Measurements from ENCODE around the gene GPRC5C.

GRCh38 chr17:74450231-74450630 is 18.3 kb downstream of the GPRC5C start:
- TF ChIP-seq, protein P1, sequence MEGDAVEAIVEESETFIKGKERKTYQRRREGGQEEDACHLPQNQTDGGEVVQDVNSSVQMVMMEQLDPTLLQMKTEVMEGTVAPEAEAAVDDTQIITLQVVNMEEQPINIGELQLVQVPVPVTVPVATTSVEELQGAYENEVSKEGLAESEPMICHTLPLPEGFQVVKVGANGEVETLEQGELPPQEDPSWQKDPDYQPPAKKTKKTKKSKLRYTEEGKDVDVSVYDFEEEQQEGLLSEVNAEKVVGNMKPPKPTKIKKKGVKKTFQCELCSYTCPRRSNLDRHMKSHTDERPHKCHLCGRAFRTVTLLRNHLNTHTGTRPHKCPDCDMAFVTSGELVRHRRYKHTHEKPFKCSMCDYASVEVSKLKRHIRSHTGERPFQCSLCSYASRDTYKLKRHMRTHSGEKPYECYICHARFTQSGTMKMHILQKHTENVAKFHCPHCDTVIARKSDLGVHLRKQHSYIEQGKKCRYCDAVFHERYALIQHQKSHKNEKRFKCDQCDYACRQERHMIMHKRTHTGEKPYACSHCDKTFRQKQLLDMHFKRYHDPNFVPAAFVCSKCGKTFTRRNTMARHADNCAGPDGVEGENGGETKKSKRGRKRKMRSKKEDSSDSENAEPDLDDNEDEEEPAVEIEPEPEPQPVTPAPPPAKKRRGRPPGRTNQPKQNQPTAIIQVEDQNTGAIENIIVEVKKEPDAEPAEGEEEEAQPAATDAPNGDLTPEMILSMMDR (IDR thresholded peaks at IDR 0.05; ENCODE audit: low read depth, low read length, missing input control): no peak
- TF ChIP-seq RXRA (IDR thresholded peaks at IDR 0.05) (no peak), FOXA1 (IDR thresholded peaks at IDR 0.05) (no peak), ATF3 (IDR thresholded peaks at IDR 0.05) (no peak)
- TF ChIP-seq, protein P2, sequence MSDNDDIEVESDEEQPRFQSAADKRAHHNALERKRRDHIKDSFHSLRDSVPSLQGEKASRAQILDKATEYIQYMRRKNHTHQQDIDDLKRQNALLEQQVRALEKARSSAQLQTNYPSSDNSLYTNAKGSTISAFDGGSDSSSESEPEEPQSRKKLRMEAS (IDR thresholded peaks at IDR 0.05): no peak
- TF ChIP-seq, protein P3, sequence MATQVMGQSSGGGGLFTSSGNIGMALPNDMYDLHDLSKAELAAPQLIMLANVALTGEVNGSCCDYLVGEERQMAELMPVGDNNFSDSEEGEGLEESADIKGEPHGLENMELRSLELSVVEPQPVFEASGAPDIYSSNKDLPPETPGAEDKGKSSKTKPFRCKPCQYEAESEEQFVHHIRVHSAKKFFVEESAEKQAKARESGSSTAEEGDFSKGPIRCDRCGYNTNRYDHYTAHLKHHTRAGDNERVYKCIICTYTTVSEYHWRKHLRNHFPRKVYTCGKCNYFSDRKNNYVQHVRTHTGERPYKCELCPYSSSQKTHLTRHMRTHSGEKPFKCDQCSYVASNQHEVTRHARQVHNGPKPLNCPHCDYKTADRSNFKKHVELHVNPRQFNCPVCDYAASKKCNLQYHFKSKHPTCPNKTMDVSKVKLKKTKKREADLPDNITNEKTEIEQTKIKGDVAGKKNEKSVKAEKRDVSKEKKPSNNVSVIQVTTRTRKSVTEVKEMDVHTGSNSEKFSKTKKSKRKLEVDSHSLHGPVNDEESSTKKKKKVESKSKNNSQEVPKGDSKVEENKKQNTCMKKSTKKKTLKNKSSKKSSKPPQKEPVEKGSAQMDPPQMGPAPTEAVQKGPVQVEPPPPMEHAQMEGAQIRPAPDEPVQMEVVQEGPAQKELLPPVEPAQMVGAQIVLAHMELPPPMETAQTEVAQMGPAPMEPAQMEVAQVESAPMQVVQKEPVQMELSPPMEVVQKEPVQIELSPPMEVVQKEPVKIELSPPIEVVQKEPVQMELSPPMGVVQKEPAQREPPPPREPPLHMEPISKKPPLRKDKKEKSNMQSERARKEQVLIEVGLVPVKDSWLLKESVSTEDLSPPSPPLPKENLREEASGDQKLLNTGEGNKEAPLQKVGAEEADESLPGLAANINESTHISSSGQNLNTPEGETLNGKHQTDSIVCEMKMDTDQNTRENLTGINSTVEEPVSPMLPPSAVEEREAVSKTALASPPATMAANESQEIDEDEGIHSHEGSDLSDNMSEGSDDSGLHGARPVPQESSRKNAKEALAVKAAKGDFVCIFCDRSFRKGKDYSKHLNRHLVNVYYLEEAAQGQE (IDR thresholded peaks at IDR 0.05): no peak

Data from liver (tissue), 3 donors.